ENCODE data around the gene FRMD6.
"Not testable (repeated sequence)": the region's sequence is repeated elsewhere in the genome, so short reads cannot be mapped to it uniquely, and the experiment has no call there.

Gene FRMD6

DNA sequence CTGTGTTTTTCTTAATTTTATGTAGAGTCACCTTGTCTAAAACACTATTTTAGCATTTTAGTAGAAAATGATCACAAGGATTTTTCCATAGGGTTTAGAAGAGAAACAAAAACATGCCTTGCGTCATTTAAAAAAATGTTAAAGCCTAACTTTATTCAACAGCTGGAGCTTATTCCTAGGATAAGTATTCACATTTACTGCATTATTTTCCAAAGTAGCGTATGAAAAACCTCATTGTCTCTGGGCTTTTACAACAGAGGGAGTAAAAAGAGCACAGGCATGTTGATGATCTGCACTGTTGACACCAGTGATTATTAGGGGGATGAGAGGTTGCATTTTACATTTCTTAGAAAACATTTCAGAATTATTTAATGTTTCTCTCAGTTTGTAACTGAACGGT, 66.1 kb downstream of the FRMD6 start:
- Mint-ChIP-seq H3K4me3 (no peak overlapping the region), H3K36me3 (peaks cover 1% of the 10 kb centered on the region), H3K4me1 (no peaks in the 10 kb centered on the region), H3K27ac (no peak overlapping the region), H3K9me3 (no peaks in the 10 kb centered on the region), H3K27me3 (no peaks in the 10 kb centered on the region)

DNA sequence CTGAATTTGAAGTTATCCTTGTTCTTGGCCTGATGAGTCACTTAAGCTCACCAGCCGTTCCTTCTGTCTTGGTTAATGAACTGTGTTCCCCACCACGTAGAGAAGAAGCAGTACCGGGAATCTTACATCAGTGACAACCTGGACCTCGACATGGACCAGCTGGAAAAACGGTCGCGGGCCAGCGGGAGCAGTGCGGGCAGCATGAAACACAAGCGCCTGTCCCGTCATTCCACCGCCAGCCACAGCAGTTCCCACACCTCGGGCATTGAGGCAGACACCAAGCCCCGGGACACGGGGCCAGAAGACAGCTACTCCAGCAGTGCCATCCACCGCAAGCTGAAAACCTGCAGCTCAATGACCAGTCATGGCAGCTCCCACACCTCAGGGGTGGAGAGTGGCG, 68.2 kb downstream of the FRMD6 start:
- H3K4me1 Mint-ChIP-seq = no peaks in the 10 kb centered on the region
- peaks cover 1% of the 10 kb centered on the region for H3K36me3 Mint-ChIP-seq
- no peaks in the 10 kb centered on the region for H3K9me3 Mint-ChIP-seq
- no peak overlapping the region for H3K27ac Mint-ChIP-seq
- no peak overlapping the region for H3K4me3 Mint-ChIP-seq
- H3K27me3 Mint-ChIP-seq = no peaks in the 10 kb centered on the region

DNA sequence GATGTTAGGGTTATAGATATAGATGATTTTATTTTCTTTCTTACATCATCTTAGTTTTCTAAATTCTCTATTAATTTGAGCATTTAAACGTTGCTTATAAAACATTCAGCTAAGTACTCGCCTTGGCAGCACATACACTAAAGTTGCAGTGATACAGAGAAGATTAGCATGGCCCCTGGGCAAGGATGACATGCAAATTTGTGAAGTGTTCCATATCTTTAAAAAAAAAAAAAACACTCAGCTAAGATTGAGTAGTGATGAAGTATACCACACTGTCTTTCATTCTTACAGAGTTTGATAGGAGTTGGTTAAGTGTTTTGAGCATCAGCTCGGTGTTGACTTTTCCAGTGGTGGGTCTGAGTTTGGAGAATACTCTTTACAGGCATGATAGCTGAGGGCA, 72.3 kb downstream of the FRMD6 start:
- no peaks in the 10 kb centered on the region for H3K4me1 Mint-ChIP-seq
- H3K9me3 Mint-ChIP-seq = no peaks in the 10 kb centered on the region
- H3K27ac Mint-ChIP-seq = no peak overlapping the region
- H3K36me3 Mint-ChIP-seq = peaks cover 2% of the 10 kb centered on the region
- no peaks in the 10 kb centered on the region for H3K27me3 Mint-ChIP-seq
- H3K4me3 Mint-ChIP-seq = no peak overlapping the region

DNA sequence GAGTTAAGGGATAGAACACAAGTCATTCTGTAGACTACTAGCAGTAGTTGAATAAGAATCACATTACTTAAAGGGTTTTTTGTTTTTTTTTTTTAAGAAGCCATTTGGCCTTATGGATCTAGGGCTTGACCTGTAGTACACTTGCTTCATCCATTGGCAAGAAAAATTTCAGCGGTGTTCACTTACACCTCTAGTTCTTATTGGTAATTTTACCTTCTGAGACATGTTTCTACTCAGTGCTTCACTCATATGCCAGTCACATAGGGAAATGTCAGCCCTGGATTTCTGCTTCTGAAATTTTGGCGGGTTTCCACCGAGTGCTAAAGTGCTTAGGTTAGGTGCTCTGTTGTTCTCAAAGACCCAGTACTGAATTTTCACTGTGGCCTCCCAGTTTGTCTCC, 72.9 kb downstream of the FRMD6 start:
- H3K36me3 Mint-ChIP-seq = peaks cover 2% of the 10 kb centered on the region
- no peaks in the 10 kb centered on the region for H3K9me3 Mint-ChIP-seq
- no peaks in the 10 kb centered on the region for H3K4me1 Mint-ChIP-seq
- no peak overlapping the region for H3K4me3 Mint-ChIP-seq
- H3K27me3 Mint-ChIP-seq = no peaks in the 10 kb centered on the region
- no peak overlapping the region for H3K27ac Mint-ChIP-seq

DNA sequence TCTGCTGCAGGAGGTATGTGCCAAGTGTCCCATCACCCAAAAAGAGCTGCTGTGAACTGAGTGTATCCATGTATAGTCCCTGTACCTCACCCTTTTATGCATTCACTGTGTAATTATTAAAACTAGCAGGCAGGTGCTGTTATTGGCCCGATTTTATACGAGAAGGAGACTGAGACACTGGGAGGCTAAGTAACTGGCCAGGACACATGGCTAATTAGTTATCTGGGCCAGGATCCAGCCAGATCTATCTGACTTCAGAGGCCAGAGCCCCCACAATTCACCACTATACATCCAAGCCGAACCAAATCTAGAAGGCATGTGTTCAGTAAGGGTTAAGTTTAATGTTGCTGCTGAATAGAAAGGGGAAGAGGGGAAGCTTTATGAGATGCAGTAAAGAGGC, 73.4 kb downstream of the FRMD6 start:
- Mint-ChIP-seq H3K4me3 (no peak overlapping the region), H3K36me3 (peaks cover 2% of the 10 kb centered on the region), H3K27ac (no peak overlapping the region), H3K27me3 (no peaks in the 10 kb centered on the region), H3K9me3 (no peaks in the 10 kb centered on the region), H3K4me1 (no peaks in the 10 kb centered on the region)

DNA sequence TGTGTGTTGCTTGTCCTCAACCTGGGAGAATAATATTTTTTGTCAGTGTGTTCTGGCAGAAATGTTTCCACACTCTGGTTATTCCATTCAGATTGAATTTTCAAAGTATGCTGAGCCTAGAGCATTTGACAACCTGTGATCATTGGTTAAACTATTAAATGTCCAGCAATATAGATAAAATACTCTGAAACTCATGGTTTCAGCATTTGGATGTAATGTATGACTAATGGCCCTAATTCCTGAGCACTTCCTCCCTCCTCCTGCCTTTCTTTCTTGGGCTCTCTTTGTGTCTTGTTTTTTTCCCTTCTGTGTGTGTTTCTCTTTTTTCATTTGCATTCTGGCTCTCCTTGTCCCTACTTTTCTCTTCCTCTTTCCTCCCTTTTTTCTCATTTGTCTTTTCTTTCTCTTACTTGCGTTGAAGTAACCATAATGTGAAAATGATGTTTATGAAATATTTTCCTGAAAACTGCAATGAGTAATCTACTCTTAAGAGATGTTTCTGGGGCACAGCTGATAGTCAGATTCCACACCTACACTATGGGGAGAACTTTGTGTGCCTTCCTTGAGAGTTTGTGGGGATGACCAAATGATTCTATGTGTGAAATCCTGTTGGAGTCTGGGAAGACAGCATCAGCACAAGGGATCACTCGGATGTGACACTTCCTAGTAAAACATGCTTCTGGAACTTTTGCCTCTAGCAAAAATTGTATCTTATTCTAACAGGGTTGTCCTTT, 74.6 kb downstream of the FRMD6 start:
- Mint-ChIP-seq H3K4me1 (no peaks in the 10 kb centered on the region), H3K4me3 (no peak overlapping the region), H3K27ac (peak overlapping the region; percentile 25), H3K27me3 (no peaks in the 10 kb centered on the region), H3K36me3 (peaks cover 2% of the 10 kb centered on the region), H3K9me3 (no peaks in the 10 kb centered on the region)

DNA sequence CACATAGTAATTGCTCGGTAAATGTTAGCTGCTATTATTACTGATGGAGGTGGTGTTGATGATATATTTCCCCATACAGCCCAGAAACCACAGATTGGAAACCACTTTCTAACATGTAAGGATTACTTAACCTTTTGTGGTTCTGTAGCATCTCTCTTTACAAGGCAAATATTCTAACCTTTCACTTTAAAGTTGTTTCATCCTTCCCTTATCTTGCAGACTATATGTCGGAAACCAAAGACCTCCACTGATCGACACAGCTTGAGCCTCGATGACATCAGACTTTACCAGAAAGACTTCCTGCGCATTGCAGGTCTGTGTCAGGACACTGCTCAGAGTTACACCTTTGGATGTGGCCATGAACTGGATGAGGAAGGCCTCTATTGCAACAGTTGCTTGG, 75.8 kb downstream of the FRMD6 start:
- Mint-ChIP-seq H3K36me3 (peaks cover 2% of the 10 kb centered on the region), H3K27me3 (no peaks in the 10 kb centered on the region), H3K4me1 (no peaks in the 10 kb centered on the region), H3K27ac (no peak overlapping the region), H3K9me3 (no peaks in the 10 kb centered on the region), H3K4me3 (no peak overlapping the region)

DNA sequence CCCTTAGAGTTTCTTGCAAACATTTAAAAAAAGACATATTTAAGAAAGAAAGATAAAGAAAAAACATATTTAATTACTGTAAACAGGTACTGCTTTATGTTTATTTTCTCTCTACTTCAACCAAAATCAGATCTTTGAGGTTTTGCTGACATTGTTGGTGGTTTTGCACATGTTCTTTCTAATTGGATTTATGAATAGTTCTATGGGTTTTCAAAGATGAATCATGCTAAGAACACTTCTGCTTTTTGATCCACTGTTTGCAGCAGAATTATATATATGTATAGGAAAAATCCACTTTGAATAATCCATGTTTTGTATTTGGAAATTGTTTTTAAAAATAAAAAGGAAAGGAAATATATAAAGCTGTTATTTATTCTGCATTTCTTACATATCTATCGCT, 78.4 kb downstream of the FRMD6 start:
- Mint-ChIP-seq H3K4me3 (no peak overlapping the region), H3K4me1 (no peaks in the 10 kb centered on the region), H3K9me3 (no peaks in the 10 kb centered on the region), H3K27me3 (peaks cover 2% of the 10 kb centered on the region), H3K27ac (no peak overlapping the region), H3K36me3 (peaks cover 2% of the 10 kb centered on the region)

DNA sequence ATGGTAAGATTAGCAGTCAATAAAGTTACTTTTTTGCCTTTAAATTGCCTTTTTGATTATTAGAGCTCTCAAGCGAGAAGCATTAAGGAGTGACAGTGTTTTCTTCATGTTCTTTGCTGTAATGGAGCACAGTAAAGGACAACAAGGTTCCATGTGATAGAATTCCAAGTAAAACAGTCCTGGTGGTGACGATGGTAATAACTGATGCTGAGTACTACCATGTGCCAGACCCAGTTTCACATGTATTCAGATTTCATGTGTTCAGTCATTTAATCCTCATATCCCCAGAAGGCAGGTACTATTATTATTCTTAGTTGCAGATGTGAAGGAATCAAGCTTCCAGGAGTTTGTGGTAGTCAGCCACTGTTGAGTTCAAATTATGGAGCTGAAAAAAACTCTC, 79.0 kb downstream of the FRMD6 start:
- Mint-ChIP-seq H3K27me3 (peaks cover 2% of the 10 kb centered on the region), H3K27ac (no peak overlapping the region), H3K36me3 (peaks cover 2% of the 10 kb centered on the region), H3K4me3 (no peak overlapping the region), H3K9me3 (no peaks in the 10 kb centered on the region), H3K4me1 (no peaks in the 10 kb centered on the region)

DNA sequence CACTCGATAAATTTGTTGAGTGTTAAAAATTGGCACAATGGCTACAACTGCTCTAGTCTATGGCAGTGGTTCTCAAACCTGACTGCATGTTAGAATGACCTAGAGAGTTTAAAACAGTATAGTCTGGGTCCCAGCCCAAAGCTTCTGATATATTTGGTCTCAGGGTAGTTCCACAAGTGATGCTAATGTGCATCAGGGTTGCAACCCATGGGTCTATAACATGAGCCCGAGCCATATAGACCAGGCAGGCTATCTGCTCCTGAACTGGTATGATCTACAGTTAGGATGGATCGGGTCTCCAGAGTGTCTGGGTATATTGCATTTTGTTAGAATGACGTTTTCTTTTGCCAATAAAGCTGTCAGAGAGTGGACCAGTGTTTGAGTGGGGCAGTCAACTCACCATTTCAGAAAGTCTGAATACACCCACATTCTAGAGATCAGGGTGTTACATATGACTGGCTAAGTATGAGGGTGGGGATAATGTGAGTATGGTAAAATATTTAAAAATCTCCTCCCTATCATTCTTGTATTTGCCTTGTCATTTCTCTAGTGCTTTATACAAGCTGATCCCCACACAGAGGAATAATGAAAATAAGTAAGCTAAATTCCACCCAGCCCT, 80.9 kb downstream of the FRMD6 start:
- peaks cover 2% of the 10 kb centered on the region for H3K27me3 Mint-ChIP-seq
- no peaks in the 10 kb centered on the region for H3K4me1 Mint-ChIP-seq
- no peak overlapping the region for H3K4me3 Mint-ChIP-seq
- H3K36me3 Mint-ChIP-seq = no peaks in the 10 kb centered on the region
- no peaks in the 10 kb centered on the region for H3K9me3 Mint-ChIP-seq
- no peak overlapping the region for H3K27ac Mint-ChIP-seq

DNA sequence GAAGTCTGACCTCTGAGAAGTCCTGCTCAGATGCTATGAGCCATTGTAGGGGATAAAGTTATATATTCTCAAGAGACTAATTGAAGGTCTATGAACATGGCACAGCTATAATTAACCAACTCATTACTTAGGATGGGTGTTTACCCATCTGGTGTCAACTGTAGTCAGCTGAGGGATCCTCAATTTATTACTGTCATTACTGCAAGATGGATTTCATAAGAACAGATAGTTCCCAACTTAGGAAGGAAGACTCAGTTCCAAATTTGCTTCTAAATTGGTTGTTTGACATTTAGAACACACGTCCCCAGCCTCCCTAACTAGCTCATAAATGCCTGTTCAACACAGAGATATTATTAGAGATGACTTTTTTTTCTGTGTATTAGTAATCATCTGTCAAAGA, 81.4 kb downstream of the FRMD6 start:
- no peak overlapping the region for H3K4me3 Mint-ChIP-seq
- H3K27ac Mint-ChIP-seq = no peak overlapping the region
- no peaks in the 10 kb centered on the region for H3K36me3 Mint-ChIP-seq
- no peaks in the 10 kb centered on the region for H3K9me3 Mint-ChIP-seq
- H3K4me1 Mint-ChIP-seq = no peaks in the 10 kb centered on the region
- peaks cover 2% of the 10 kb centered on the region for H3K27me3 Mint-ChIP-seq

DNA sequence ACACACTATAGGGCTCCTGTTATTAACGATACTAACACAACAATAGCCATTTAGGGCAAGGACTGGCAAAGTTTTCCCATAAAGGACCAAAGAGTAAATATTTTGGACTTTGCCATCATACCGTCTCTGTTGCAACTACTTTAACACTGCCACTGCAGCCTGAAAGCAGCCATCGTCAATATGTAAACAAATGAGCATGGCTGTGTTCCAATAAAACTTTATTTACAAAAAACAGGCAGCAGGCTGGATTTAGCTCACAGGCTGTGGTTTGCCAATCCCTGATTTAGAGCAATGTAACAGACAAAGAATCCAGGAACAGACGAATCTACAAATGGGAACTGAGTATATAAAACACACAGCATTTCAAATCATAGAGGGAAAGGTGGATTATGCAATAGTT, 84.1 kb downstream of the FRMD6 start:
- no peaks in the 10 kb centered on the region for H3K36me3 Mint-ChIP-seq
- peaks cover 2% of the 10 kb centered on the region for H3K27me3 Mint-ChIP-seq
- H3K4me1 Mint-ChIP-seq = no peaks in the 10 kb centered on the region
- no peak overlapping the region for H3K4me3 Mint-ChIP-seq
- H3K27ac Mint-ChIP-seq = no peak overlapping the region
- H3K9me3 Mint-ChIP-seq = no peaks in the 10 kb centered on the region

DNA sequence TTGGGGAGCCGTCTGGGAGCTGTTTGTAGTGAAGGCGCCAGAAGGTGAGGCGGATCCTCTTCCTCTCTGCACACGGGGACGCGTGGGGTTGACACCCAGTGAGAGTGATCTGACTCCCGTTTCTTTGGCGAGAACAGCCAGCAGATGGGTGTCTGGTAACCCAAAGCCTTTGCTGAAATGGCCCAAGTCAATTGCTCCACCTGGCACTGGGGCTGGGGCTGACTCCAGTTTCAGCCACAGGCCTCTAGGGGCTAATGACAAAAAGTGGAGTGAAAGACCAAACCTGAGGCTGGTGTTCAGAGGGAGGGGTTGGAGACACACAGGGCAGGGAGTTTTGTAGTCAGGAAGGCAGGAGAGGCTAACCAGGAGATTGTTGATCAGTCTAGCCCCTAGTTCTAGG, 87.0 kb downstream of the FRMD6 start:
- Mint-ChIP-seq H3K4me1 (no peaks in the 10 kb centered on the region), H3K36me3 (no peaks in the 10 kb centered on the region), H3K9me3 (no peaks in the 10 kb centered on the region), H3K27me3 (peaks cover 5% of the 10 kb centered on the region), H3K4me3 (no peak overlapping the region), H3K27ac (no peak overlapping the region)

DNA sequence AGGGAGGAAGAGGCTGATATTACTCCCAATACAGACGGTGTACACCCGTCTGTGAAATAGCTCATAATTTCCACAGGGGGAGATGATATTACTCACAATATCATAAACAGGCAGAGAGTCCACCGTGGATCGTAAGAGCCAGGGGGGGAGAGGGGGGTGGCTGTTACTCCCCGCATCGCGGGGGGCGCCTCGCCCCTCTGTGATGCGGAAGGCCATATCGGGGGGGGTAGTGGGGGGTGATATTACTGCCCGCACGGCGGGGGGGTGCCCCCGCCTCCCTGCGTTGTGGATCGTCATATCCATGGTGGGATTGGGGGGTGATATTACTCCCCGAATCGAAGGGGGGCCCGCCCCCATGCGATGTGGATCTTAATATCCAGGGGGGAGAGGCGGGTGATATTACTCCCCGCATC, 91.9 kb downstream of the FRMD6 start:
- H3K4me1 Mint-ChIP-seq = no peaks in the 10 kb centered on the region
- H3K27ac Mint-ChIP-seq = no peak overlapping the region
- H3K4me3 Mint-ChIP-seq = no peak overlapping the region
- no peaks in the 10 kb centered on the region for H3K36me3 Mint-ChIP-seq
- H3K9me3 Mint-ChIP-seq = no peaks in the 10 kb centered on the region
- peaks cover 3% of the 10 kb centered on the region for H3K27me3 Mint-ChIP-seq

DNA sequence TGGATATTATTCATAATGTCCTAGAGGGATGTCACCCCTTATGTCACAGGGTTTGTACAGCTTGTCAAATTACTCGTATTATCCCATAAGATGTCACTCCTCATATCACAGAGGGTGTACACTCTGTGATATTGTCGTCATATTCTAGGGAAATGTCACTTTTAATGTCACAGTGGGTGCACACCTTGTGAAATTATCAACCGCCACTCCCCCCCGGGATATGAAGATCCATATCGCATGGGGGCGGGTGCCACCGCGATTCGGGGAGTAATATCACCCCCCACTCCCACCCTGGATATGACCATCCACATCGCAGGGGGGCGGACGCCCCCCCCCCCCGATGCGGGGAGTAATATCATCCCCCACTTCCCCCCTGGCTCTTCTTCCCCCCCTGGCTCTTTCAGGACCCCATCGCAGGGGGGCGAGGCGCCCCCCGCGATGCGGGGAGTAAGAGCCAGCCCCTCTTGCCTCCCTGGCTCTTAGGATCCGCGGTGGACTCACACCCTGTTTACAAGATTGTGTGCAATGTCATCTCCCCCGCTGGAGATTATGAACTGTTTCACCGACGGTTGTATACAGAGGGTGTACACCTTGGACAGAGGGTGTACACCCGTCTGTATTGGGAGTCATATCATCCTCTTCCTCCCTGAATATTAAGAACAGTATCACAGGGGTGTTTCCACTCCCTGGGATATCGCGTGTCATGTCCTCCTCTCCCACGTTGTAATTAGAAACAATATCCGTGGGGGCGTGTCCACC, 92.8 kb downstream of the FRMD6 start:
- no peak overlapping the region for H3K4me3 Mint-ChIP-seq
- no peaks in the 10 kb centered on the region for H3K9me3 Mint-ChIP-seq
- H3K36me3 Mint-ChIP-seq = no peaks in the 10 kb centered on the region
- peaks cover 3% of the 10 kb centered on the region for H3K27me3 Mint-ChIP-seq
- H3K27ac Mint-ChIP-seq = no peak overlapping the region
- H3K4me1 Mint-ChIP-seq = no peaks in the 10 kb centered on the region

DNA sequence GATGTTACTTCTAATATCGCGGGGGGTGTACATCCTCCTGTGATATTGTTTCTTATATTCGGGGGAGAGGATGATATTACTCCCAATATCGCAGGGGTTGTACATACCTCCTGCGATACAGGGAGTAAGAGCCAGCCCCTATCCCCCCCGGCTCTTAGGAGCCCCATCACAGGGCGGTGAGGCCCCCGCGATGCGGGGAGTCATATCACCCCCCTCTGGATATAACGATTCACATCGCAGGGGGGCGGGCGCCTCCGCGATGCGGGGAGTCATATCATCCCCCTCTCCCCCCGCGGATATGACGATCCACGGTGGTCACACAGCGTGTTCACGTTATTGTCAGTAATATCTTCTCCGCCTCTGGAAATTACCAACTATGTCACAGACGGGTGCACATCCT, 95.1 kb downstream of the FRMD6 start:
- H3K27me3 Mint-ChIP-seq, H3K9me3 Mint-ChIP-seq, H3K36me3 Mint-ChIP-seq, H3K4me3 Mint-ChIP-seq, H3K27ac Mint-ChIP-seq, H3K4me1 Mint-ChIP-seq: not testable (repeated sequence)
